WTC11 (cell line): ENCODE results near the gene ANXA6. TPM values are rescaled to one million over a fixed set of nuclear protein-coding genes. Genes with fewer than 3 reads are reported as not detected.

Experiments
- ATAC-seq: fragments of 200-7000 bp; cut with Tn5 transposase; 2 replicates; pipeline ENCODE4 v1.10.0; 2021; ENCODE audit warnings: mild to moderate bottlenecking, moderate library complexity
- CTCF ChIA-PET: fragments of 300-600 bp; sonication (Branson Sonifier 250); formaldehyde crosslinking; loops from one replicate; lab custom pipeline; 2021; ENCODE audit warnings: antibody characterized with exemption; lab: Charles Lee
- POLR2A ChIA-PET: fragments of 350-600 bp; sonication (Branson Sonifier 250); formaldehyde crosslinking; loops from one replicate; lab custom pipeline; 2021; ENCODE audit warnings: antibody characterized with exemption; lab: Charles Lee
- DNase-seq: peaks from one replicate; pipeline ENCODE4 v3.0.0; 2021; ENCODE audit warnings: low spot score
- H3K27ac Mint-ChIP-seq: 2 replicates; pipeline ENCODE4 v1.8.0; 2021; ENCODE audit warnings: mixed read lengths
- H3K27me3 Mint-ChIP-seq: 2 replicates; pipeline ENCODE4 v1.8.0; 2021; ENCODE audit warnings: low read depth, mild to moderate bottlenecking, moderate library complexity, mixed read lengths
- H3K36me3 Mint-ChIP-seq: 2 replicates; pipeline ENCODE4 v1.8.0; 2021; ENCODE audit warnings: mixed read lengths
- H3K4me1 Mint-ChIP-seq: 2 replicates; pipeline ENCODE4 v1.8.0; 2022; ENCODE audit warnings: mixed read lengths
- H3K4me3 Mint-ChIP-seq: 2 replicates; pipeline ENCODE4 v1.8.0; 2021; ENCODE audit warnings: mild to moderate bottlenecking, moderate library complexity, mixed read lengths
- H3K9me3 Mint-ChIP-seq: 2 replicates; pipeline ENCODE4 v1.8.0; 2021; ENCODE audit warnings: mixed read lengths
- ATF6 ChIP-seq: sonication (generic); formaldehyde crosslinking; IDR thresholded peaks from 2 replicates; pipeline ENCODE4 v1.8.1; 2023; ENCODE audit warnings: mild to moderate bottlenecking, missing genetic modification reagents
- E2F1 ChIP-seq: sonication (generic); formaldehyde crosslinking; IDR thresholded peaks from 2 replicates; pipeline ENCODE4 v1.8.0; 2022; ENCODE audit warnings: mild to moderate bottlenecking, missing genetic modification reagents
- E2F4 ChIP-seq: sonication (generic); formaldehyde crosslinking; IDR thresholded peaks from 2 replicates; pipeline ENCODE4 v1.8.1; 2022; ENCODE audit warnings: low read depth, mild to moderate bottlenecking, moderate library complexity, missing genetic modification reagents, borderline replicate concordance
- FOXP4 ChIP-seq: sonication (generic); formaldehyde crosslinking; IDR thresholded peaks from 2 replicates; pipeline ENCODE4 v1.8.0; 2022; ENCODE audit warnings: mild to moderate bottlenecking, missing genetic modification reagents
- HMGA2 ChIP-seq: fragments of 250-450 bp; sonication (Bioruptor Pico); IDR thresholded peaks from 2 replicates; pipeline ENCODE4 v1.4.0; 2021; ENCODE audit warnings: mild to moderate bottlenecking, moderate library complexity
- HMGXB4 ChIP-seq: sonication (generic); formaldehyde crosslinking; IDR thresholded peaks from 2 replicates; pipeline ENCODE4 v1.8.1; 2023; ENCODE audit warnings: mild to moderate bottlenecking, moderate library complexity, missing genetic modification reagents
- IRF1 ChIP-seq: sonication (generic); formaldehyde crosslinking; IDR thresholded peaks from 2 replicates; pipeline ENCODE4 v1.8.0; 2023; ENCODE audit warnings: missing genetic modification reagents
- IRF2 ChIP-seq: sonication (generic); formaldehyde crosslinking; IDR thresholded peaks from 2 replicates; pipeline ENCODE4 v1.8.0; 2022; ENCODE audit warnings: low read depth, missing genetic modification reagents, borderline replicate concordance
- JUN ChIP-seq: sonication (generic); formaldehyde crosslinking; IDR thresholded peaks from 2 replicates; pipeline ENCODE4 v1.8.0; 2023; ENCODE audit warnings: mild to moderate bottlenecking, missing genetic modification reagents
- NR3C1 ChIP-seq: sonication (generic); formaldehyde crosslinking; conservative IDR thresholded peaks from 2 replicates; pipeline ENCODE4 v1.8.1; 2023; ENCODE audit warnings: low read depth, mild to moderate bottlenecking, missing genetic modification reagents
- PREB ChIP-seq: sonication (generic); formaldehyde crosslinking; IDR thresholded peaks from 2 replicates; pipeline ENCODE4 v1.8.1; 2022; ENCODE audit warnings: mild to moderate bottlenecking, missing genetic modification reagents, moderate library complexity, borderline replicate concordance
- SOX15 ChIP-seq: fragments of 250-450 bp; sonication (Bioruptor Pico); IDR thresholded peaks from 2 replicates; pipeline ENCODE4 v1.9.0; 2021; ENCODE audit warnings: mild to moderate bottlenecking
- USF2 ChIP-seq: sonication (generic); formaldehyde crosslinking; IDR thresholded peaks from 2 replicates; pipeline ENCODE4 v1.8.1; 2023; ENCODE audit warnings: mild to moderate bottlenecking, missing genetic modification reagents, moderate library complexity
- ZBTB43 ChIP-seq: sonication (generic); formaldehyde crosslinking; IDR thresholded peaks from 2 replicates; pipeline ENCODE4 v1.8.1; 2023; ENCODE audit warnings: mild to moderate bottlenecking, missing genetic modification reagents
- ZNF219 ChIP-seq: sonication (generic); formaldehyde crosslinking; IDR thresholded peaks from 2 replicates; pipeline ENCODE4 v1.8.0; 2023; ENCODE audit warnings: missing genetic modification reagents, mild to moderate bottlenecking, borderline replicate concordance
- ZNF281 ChIP-seq: sonication (generic); formaldehyde crosslinking; IDR thresholded peaks from 2 replicates; pipeline ENCODE4 v1.8.0; 2023; ENCODE audit warnings: mild to moderate bottlenecking, missing genetic modification reagents
- total RNA-seq: library from RNA; stranded (reverse); gene quantifications from 3 replicates; pipeline ENCODE4 v1.2.3, GENCODE V29; 2021

ANXA6 gene
- total RNA-seq, 1 experiment from 2014 or later = 92.8 TPM

- TF ChIP-seq IRF2 (CRISPR knock-in tag) = no peak
- no peak for TF ChIP-seq ZNF281 (CRISPR knock-in tag)
- no peak for TF ChIP-seq SOX15 (CRISPR knock-in tag)
Measured at GRCh38 chr5:151074557-151074956, 83.0 kb downstream of the ANXA6 start (continued).

GRCh38 chr5:151073280-151073679 lies 84.3 kb downstream of the ANXA6 start:
- H3K9me3 Mint-ChIP-seq = no peaks in the 10 kb centered on the region
- no peaks in the 10 kb centered on the region for H3K36me3 Mint-ChIP-seq
- H3K27ac Mint-ChIP-seq = no peak overlapping the region
- no peak overlapping the region for H3K4me3 Mint-ChIP-seq
- no peaks in the 10 kb centered on the region for H3K27me3 Mint-ChIP-seq
- DNase-seq = no peak
- ChIA-PET CTCF (interaction anchor here (1.7 kb wide), 1 partner anchor 25 kb away, joined by 5 read pairs; no protein-coding TSS in a partner anchor), POLR2A (no interaction called here)
- no peak for ATAC-seq
- H3K4me1 Mint-ChIP-seq = peaks cover 6% of the 10 kb centered on the region; the same call in 1 of the 2 replicates
- TF ChIP-seq ATF6 (CRISPR knock-in tag) (no peak), JUN (CRISPR knock-in tag) (no peak), HMGXB4 (no peak), PREB (CRISPR knock-in tag) (no peak), E2F1 (CRISPR knock-in tag) (no peak), ZNF219 (no peak), E2F4 (no peak), ZBTB43 (CRISPR knock-in tag) (no peak), USF2 (CRISPR knock-in tag) (no peak), FOXP4 (CRISPR knock-in tag) (no peak), NR3C1 (no peak), HMGA2 (CRISPR knock-in tag) (no peak), IRF1 (no peak)
